Duodenal mucosa (tissue), 2 donors: Measurements from ENCODE around the gene PDSS2.
"Not testable (repeated sequence)": the region's sequence is repeated elsewhere in the genome, so short reads cannot be mapped to it uniquely, and the experiment has no call there.

Source experiments
- H3K27ac ChIP-seq: one replicate; pipeline ENCODE4 v1.7.0; 2013; ENCODE audit warnings: low read depth, low read length
- H3K27me3 ChIP-seq, 2 donors: one replicate each; pipeline ENCODE4 v1.7.0; 2013; ENCODE audit warnings: low read length in 2 of 2, control low read depth in 1 of 2; ENCODE audit not compliant: insufficient read depth in 2 of 2, control insufficient read depth in 1 of 2
- H3K36me3 ChIP-seq, 2 donors: one replicate each; pipeline ENCODE4 v1.7.0; 2013; ENCODE audit warnings: low read length in 2 of 2, control low read depth in 1 of 2; ENCODE audit not compliant: insufficient read depth in 2 of 2, control insufficient read depth in 1 of 2
- H3K4me1 ChIP-seq, 2 donors: one replicate each; pipeline ENCODE4 v1.7.0; 2013; ENCODE audit warnings: low read length in 2 of 2, control low read depth in 1 of 2; ENCODE audit not compliant: insufficient read depth in 2 of 2, control insufficient read depth in 1 of 2
- H3K4me3 ChIP-seq, 2 donors: one replicate each; pipeline ENCODE4 v1.7.0; 2013; ENCODE audit warnings: low read length in 2 of 2, low read depth in 1 of 2
- H3K9ac ChIP-seq, 2 donors: one replicate each; pipeline ENCODE4 v1.7.0; 2013; ENCODE audit warnings: low read length in 2 of 2, low read depth in 1 of 2
- H3K9me3 ChIP-seq, 2 donors: one replicate each; pipeline ENCODE4 v1.7.0; 2013; ENCODE audit warnings: low read length in 2 of 2, control low read depth in 1 of 2; ENCODE audit not compliant: control insufficient read depth in 1 of 2

The PDSS2 gene

GRCh38 chr6:107369493-107369892 is 89.9 kb downstream of the PDSS2 start:
- no peaks in the 10 kb centered on the region for H3K4me1 ChIP-seq
- H3K27me3 ChIP-seq = no peaks in the 10 kb centered on the region
- no peak overlapping the region for H3K4me3 ChIP-seq
- H3K27ac ChIP-seq = no peak overlapping the region
- no peaks in the 10 kb centered on the region for H3K9me3 ChIP-seq
- no peak overlapping the region for H3K9ac ChIP-seq
- H3K36me3 ChIP-seq = no peaks in the 10 kb centered on the region

GRCh38 chr6:107368471-107368870 is 90.9 kb downstream of the PDSS2 start:
- Histone ChIP-seq H3K27ac (no peak overlapping the region), H3K9me3 (no peaks in the 10 kb centered on the region), H3K9ac (no peak overlapping the region), H3K27me3 (no peaks in the 10 kb centered on the region), H3K4me1 (no peaks in the 10 kb centered on the region), H3K4me3 (no peak overlapping the region), H3K36me3 (no peaks in the 10 kb centered on the region)

GRCh38 chr6:107364173-107364572 is 95.2 kb downstream of the PDSS2 start:
- not testable (repeated sequence) for H3K27ac ChIP-seq, H3K4me3 ChIP-seq, H3K4me1 ChIP-seq, H3K36me3 ChIP-seq, H3K9ac ChIP-seq, H3K27me3 ChIP-seq, H3K9me3 ChIP-seq

GRCh38 chr6:107361753-107362604 is 97.4 kb downstream of the PDSS2 start:
- no peaks in the 10 kb centered on the region for H3K4me1 ChIP-seq
- no peaks in the 10 kb centered on the region for H3K27me3 ChIP-seq
- H3K36me3 ChIP-seq = peaks cover 3 to 5% of the 10 kb centered on the region in 2 donors
- H3K4me3 ChIP-seq = no peak overlapping the region
- H3K27ac ChIP-seq = no peak overlapping the region
- no peak overlapping the region for H3K9ac ChIP-seq
- H3K9me3 ChIP-seq = peaks cover 0 to 4% of the 10 kb centered on the region in 2 donors

GRCh38 chr6:107360476-107360875 is 98.9 kb downstream of the PDSS2 start:
- Histone ChIP-seq H3K27me3 (no peaks in the 10 kb centered on the region), H3K36me3 (peaks cover 3 to 5% of the 10 kb centered on the region in 2 donors), H3K9ac (no peak overlapping the region), H3K9me3 (peaks cover 0 to 4% of the 10 kb centered on the region in 2 donors), H3K27ac (no peak overlapping the region), H3K4me3 (no peak overlapping the region), H3K4me1 (no peaks in the 10 kb centered on the region)

- Histone ChIP-seq H3K9ac (no peak overlapping the region), H3K27me3 (no peaks in the 10 kb centered on the region), H3K27ac (no peak overlapping the region), H3K9me3 (no peaks in the 10 kb centered on the region), H3K4me1 (no peaks in the 10 kb centered on the region), H3K36me3 (peaks cover 0 to 1% of the 10 kb centered on the region in 2 donors), H3K4me3 (no peak overlapping the region)
These were observed 101.5 kb downstream of the PDSS2 start for GRCh38 chr6:107357842-107358241.

GRCh38 chr6:107357031-107357430 is 102.3 kb downstream of the PDSS2 start:
- no peaks in the 10 kb centered on the region for H3K9me3 ChIP-seq
- no peak overlapping the region for H3K27ac ChIP-seq
- H3K4me1 ChIP-seq = no peaks in the 10 kb centered on the region
- H3K4me3 ChIP-seq = no peak overlapping the region
- no peaks in the 10 kb centered on the region for H3K27me3 ChIP-seq
- H3K36me3 ChIP-seq = no peaks in the 10 kb centered on the region
- no peak overlapping the region for H3K9ac ChIP-seq

- Histone ChIP-seq H3K27me3 (no peaks in the 10 kb centered on the region), H3K9me3 (no peaks in the 10 kb centered on the region), H3K27ac (no peak overlapping the region), H3K36me3 (no peaks in the 10 kb centered on the region), H3K9ac (no peak overlapping the region), H3K4me3 (no peak overlapping the region), H3K4me1 (no peaks in the 10 kb centered on the region)
These were observed 103.7 kb downstream of the PDSS2 start for GRCh38 chr6:107355659-107356058.

- H3K9me3 ChIP-seq = no peaks in the 10 kb centered on the region
- no peaks in the 10 kb centered on the region for H3K27me3 ChIP-seq
- H3K4me3 ChIP-seq = no peak overlapping the region
- H3K4me1 ChIP-seq = no peaks in the 10 kb centered on the region
- H3K9ac ChIP-seq = no peak overlapping the region
- H3K27ac ChIP-seq = no peak overlapping the region
- no peaks in the 10 kb centered on the region for H3K36me3 ChIP-seq
These were observed 104.9 kb downstream of the PDSS2 start for GRCh38 chr6:107354451-107354850.

- H3K4me1 ChIP-seq = no peaks in the 10 kb centered on the region
- no peaks in the 10 kb centered on the region for H3K27me3 ChIP-seq
- no peak overlapping the region for H3K4me3 ChIP-seq
- H3K9ac ChIP-seq = no peak overlapping the region
- no peak overlapping the region for H3K27ac ChIP-seq
- no peaks in the 10 kb centered on the region for H3K36me3 ChIP-seq
- no peaks in the 10 kb centered on the region for H3K9me3 ChIP-seq
These were observed 105.5 kb downstream of the PDSS2 start for GRCh38 chr6:107353773-107354382.
